T-helper 17 cell (primary cell): ENCODE results near the gene RRP7A. TPM values are rescaled to one million over a fixed set of nuclear protein-coding genes. Genes with fewer than 3 reads are reported as not detected.
"Not testable (repeated sequence)": the region's sequence is repeated elsewhere in the genome, so short reads cannot be mapped to it uniquely, and the experiment has no call there.

ENCODE experiments used
- ATAC-seq: fragments of 150-1000 bp; cut with Tn5 transposase; 2 replicates; pipeline ENCODE4 v1.10.0; 2021; ENCODE audit warnings: mild to moderate bottlenecking, moderate library complexity
- DNase-seq, 3 donors: peaks; one replicate each; pipeline versions ENCODE4 v3.0.0 to v3.0.0-alpha.2; 2020 to 2021
- H3K9me3 ChIP-seq: one replicate; pipeline ENCODE4 v1.7.0; 2013; ENCODE audit warnings: low read length, mild to moderate bottlenecking; ENCODE audit not compliant: control insufficient read depth, poor library complexity, severe bottlenecking
- H3K27ac Mint-ChIP-seq: one replicate; pipeline ENCODE4 v1.8.0; 2022; ENCODE audit warnings: mild to moderate bottlenecking, moderate library complexity, mixed read lengths
- H3K27me3 Mint-ChIP-seq: one replicate; pipeline ENCODE4 v1.8.0; 2022; ENCODE audit warnings: mixed read lengths
- H3K36me3 Mint-ChIP-seq: one replicate; pipeline ENCODE4 v1.8.0; 2022; ENCODE audit warnings: low read depth, mixed read lengths
- H3K4me1 Mint-ChIP-seq: one replicate; pipeline ENCODE4 v1.8.0; 2022; ENCODE audit warnings: mild to moderate bottlenecking, mixed read lengths
- H3K4me3 Mint-ChIP-seq: one replicate; pipeline ENCODE4 v1.8.0; 2022; ENCODE audit warnings: mild to moderate bottlenecking, moderate library complexity, mixed read lengths
- total RNA-seq, 4 donors: library from RNA in 2 of 4; stranded (reverse) in 2 of 4; gene quantifications; one replicate each; pipeline ENCODE4 v1.2.3 and lab custom pipeline; 2022 to 2026

Gene RRP7A
- total RNA-seq, 2 donors from 2014 or later: 45.7 to 49.0 TPM

GRCh38 chr22:42548597-42549330 is 29.2 kb upstream of the RRP7A start:
- no peaks in the 10 kb centered on the region for H3K36me3 Mint-ChIP-seq
- peaks cover 18% of the 10 kb centered on the region for H3K4me1 Mint-ChIP-seq
- DNase-seq: no peak
- no peaks in the 10 kb centered on the region for H3K27me3 Mint-ChIP-seq
- no peaks in the 10 kb centered on the region for H3K9me3 ChIP-seq
- ATAC-seq: no peak
- no peak overlapping the region for H3K4me3 Mint-ChIP-seq
- no peak overlapping the region for H3K27ac Mint-ChIP-seq

- peaks cover 18% of the 10 kb centered on the region for H3K4me1 Mint-ChIP-seq
- not testable (repeated sequence) for H3K36me3 Mint-ChIP-seq, H3K27me3 Mint-ChIP-seq, ATAC-seq, H3K9me3 ChIP-seq, H3K27ac Mint-ChIP-seq, DNase-seq, H3K4me3 Mint-ChIP-seq
These were observed 28.5 kb upstream of the RRP7A start for GRCh38 chr22:42548126-42548525.

DNA sequence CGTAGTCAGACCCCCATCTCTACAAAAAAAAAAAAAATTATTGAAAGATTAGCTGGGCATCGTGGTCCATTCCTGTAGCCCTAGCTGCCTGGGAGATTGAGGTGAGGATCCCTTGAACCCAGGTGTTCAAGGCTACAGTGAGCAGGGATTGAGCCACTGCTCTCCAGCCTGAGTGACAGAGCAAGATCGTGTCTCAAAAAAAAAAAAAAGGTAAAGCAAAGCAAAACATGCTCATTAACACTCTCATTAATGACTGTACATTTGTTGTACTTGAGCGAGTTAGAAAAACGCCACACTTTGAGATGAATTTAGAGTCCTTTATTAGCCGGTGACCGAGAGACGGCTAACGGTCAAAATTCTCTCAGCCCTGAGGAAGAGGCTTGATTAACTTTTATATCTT is 28.0 kb upstream of the RRP7A start:
- Mint-ChIP-seq H3K27ac (no peak overlapping the region), H3K36me3 (no peaks in the 10 kb centered on the region), H3K4me1 (peaks cover 15% of the 10 kb centered on the region), H3K27me3 (no peaks in the 10 kb centered on the region), H3K4me3 (no peak overlapping the region)
- no peaks in the 10 kb centered on the region for H3K9me3 ChIP-seq
- DNase-seq (no peak), ATAC-seq (no peak)

GRCh38 chr22:42544686-42545085 is 25.1 kb upstream of the RRP7A start:
- DNase-seq (no peak), ATAC-seq (no peak)
- Mint-ChIP-seq H3K27me3 (no peaks in the 10 kb centered on the region), H3K27ac (no peak overlapping the region), H3K36me3 (no peaks in the 10 kb centered on the region), H3K4me3 (no peak overlapping the region), H3K4me1 (peaks cover 4% of the 10 kb centered on the region)
- H3K9me3 ChIP-seq: no peaks in the 10 kb centered on the region

- H3K4me1 Mint-ChIP-seq, H3K27ac Mint-ChIP-seq, H3K36me3 Mint-ChIP-seq, H3K27me3 Mint-ChIP-seq, DNase-seq, H3K4me3 Mint-ChIP-seq, H3K9me3 ChIP-seq: not testable (repeated sequence)
- peak; percentile 59 for ATAC-seq
These were observed 19.7 kb upstream of the RRP7A start for GRCh38 chr22:42539236-42539771.

DNA sequence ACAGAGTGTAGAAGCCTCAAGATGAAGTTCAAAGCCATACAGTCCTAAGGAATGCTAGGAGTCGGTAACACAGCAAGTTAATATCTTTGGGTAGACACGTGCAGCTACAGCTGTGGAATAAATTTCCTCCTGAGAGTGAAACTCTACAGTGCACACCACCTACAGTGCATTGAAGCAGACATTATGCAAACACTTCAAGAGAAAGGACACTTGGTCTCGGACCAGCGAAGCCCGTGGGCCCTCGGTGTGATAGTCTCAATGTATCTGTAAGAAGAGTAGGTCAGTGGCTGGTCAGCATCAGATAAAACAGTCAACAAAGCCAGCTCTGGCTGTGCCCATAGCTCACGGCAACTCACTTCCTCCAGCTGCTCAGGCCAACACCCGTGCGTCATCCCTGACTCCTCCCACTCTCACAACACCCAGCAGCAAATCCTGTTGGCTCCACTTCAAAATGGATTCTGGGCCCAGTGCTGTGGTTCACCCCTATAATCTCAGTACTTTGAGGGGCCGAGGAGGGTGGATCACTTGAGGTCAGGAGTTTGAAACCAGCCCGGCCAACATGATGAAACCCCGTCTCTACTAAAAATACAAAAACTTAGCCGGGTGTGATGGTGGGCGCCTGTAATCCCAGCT is 17.7 kb upstream of the RRP7A start:
- H3K4me1 Mint-ChIP-seq: peaks cover 16% of the 10 kb centered on the region
- H3K4me3 Mint-ChIP-seq, H3K27ac Mint-ChIP-seq, H3K9me3 ChIP-seq, H3K36me3 Mint-ChIP-seq, DNase-seq, H3K27me3 Mint-ChIP-seq: not testable (repeated sequence)
- ATAC-seq: peak; percentile 55

DNA sequence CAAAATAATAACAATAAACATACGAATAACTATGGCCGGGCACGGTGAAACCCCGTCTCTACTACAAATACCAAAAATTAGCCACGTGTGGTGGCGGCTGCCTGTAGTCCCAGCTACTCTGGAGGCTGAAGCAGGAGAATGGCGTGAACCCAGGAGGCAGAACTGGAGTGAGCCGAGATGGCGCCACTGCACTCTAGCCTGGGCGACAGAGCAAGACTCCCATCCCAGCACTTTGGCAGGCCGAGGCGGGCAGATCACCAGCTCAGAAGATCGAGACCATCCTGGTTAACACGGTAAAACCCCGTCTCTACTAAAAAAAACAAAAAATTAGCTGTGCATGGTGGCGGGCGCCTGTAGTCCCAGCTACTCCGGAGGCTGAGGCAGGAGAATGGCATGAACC is 17.0 kb upstream of the RRP7A start:
- not testable (repeated sequence) for ATAC-seq, H3K9me3 ChIP-seq, H3K27ac Mint-ChIP-seq, H3K36me3 Mint-ChIP-seq, H3K4me3 Mint-ChIP-seq, DNase-seq, H3K27me3 Mint-ChIP-seq
- peaks cover 17% of the 10 kb centered on the region for H3K4me1 Mint-ChIP-seq

- DNase-seq: no peak
- no peaks in the 10 kb centered on the region for H3K9me3 ChIP-seq
- Mint-ChIP-seq H3K27me3 (no peaks in the 10 kb centered on the region), H3K27ac (no peak overlapping the region), H3K36me3 (no peaks in the 10 kb centered on the region), H3K4me3 (no peak overlapping the region), H3K4me1 (peaks cover 17% of the 10 kb centered on the region)
- ATAC-seq: no peak
These were observed 16.6 kb upstream of the RRP7A start for GRCh38 chr22:42536166-42536565.

GRCh38 chr22:42535082-42535731 is 15.6 kb upstream of the RRP7A start:
- not testable (repeated sequence) for H3K27ac Mint-ChIP-seq

DNA sequence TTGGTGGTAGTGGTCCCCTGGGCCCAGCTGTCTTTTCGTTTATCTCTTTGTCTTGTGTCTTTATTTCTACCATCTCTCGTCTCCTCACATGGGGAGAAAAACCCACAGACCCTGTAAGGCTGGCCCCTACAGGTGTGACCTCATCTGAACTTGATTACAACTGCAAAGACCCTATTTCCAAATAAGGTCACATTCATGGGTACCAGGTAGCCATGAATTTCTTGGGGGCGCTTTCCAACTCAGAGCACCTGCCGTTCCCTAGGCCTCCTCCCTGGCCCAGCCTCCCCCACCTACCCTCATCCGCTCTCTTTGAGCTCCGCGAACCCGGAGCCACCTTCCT is 14.0 kb upstream of the RRP7A start:
- H3K27ac Mint-ChIP-seq: peak overlapping the region; percentile 95
- no peaks in the 10 kb centered on the region for H3K9me3 ChIP-seq
- H3K27me3 Mint-ChIP-seq: no peaks in the 10 kb centered on the region
- peaks cover 20% of the 10 kb centered on the region for H3K4me1 Mint-ChIP-seq
- ATAC-seq: peak; percentile 13
- H3K4me3 Mint-ChIP-seq: peak overlapping the region; percentile 92
- no peak for DNase-seq
- peaks cover 2% of the 10 kb centered on the region for H3K36me3 Mint-ChIP-seq

More at GRCh38 chr22:42535082-42535731, 15.6 kb upstream of the RRP7A start:
- H3K9me3 ChIP-seq, H3K27me3 Mint-ChIP-seq, H3K36me3 Mint-ChIP-seq, DNase-seq, ATAC-seq, H3K4me3 Mint-ChIP-seq: not testable (repeated sequence)
- H3K4me1 Mint-ChIP-seq: peaks cover 20% of the 10 kb centered on the region

- H3K4me3 Mint-ChIP-seq, DNase-seq, H3K27me3 Mint-ChIP-seq: not testable (repeated sequence)
These were observed 11.9 kb upstream of the RRP7A start for GRCh38 chr22:42531401-42532084.

DNA sequence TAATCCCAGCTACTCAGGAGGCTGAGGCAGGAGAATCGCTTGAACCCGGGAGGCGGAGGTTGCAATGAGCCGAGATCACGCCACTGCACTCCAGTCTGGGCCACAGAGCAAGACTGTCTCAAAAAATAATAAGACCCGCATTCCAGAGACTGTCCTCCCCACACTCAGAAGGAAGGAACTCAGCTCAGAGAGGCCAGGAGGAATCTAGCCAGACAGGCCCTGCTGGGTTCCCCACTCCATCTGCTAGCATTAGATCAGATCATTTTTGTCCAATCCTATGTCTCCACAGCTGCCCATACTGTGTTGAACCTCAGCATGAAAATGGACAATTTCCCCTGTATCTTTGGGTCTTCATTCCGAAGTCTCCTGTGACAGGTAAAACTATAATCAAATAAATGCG is 9.8 kb upstream of the RRP7A start:
- not testable (repeated sequence) for H3K36me3 Mint-ChIP-seq, H3K9me3 ChIP-seq, H3K27ac Mint-ChIP-seq, H3K4me3 Mint-ChIP-seq, H3K27me3 Mint-ChIP-seq, ATAC-seq, DNase-seq
- H3K4me1 Mint-ChIP-seq: peaks cover 16% of the 10 kb centered on the region

More at GRCh38 chr22:42531401-42532084, 11.9 kb upstream of the RRP7A start:
- Mint-ChIP-seq H3K27ac (peak overlapping the region; percentile 34), H3K4me1 (peaks cover 16% of the 10 kb centered on the region)
- not testable (repeated sequence) for H3K9me3 ChIP-seq, H3K36me3 Mint-ChIP-seq, ATAC-seq
